ENCODE results near the gene FAM120B.

Gene FAM120B

GRCh38 chr6:170370416-170370815 is 63.9 kb downstream of the FAM120B start:
- no CpG with 5 or more reads among the region's 6 CpGs for WGBS (ENCODE audit: insufficient coverage, insufficient read length)
- no peaks in the 10 kb centered on the region for H3K36me3 ChIP-seq (ENCODE audit: control insufficient read depth, insufficient read depth, low read length)
- H3K27me3 ChIP-seq (ENCODE audit: control insufficient read depth, insufficient read depth, low read length): no peaks in the 10 kb centered on the region
- H3K9me3 ChIP-seq (ENCODE audit: control insufficient read depth, insufficient read depth, low read length): no peaks in the 10 kb centered on the region
- no peak overlapping the region for H3K27ac ChIP-seq (ENCODE audit: low read length)
- no peak overlapping the region for H3K4me3 ChIP-seq (ENCODE audit: low read length)
- DNase-seq (ENCODE audit: low read depth, low spot score): no peak
- no peaks in the 10 kb centered on the region for H3K4me1 ChIP-seq (ENCODE audit: control insufficient read depth, insufficient read depth, low read length)

- no peaks in the 10 kb centered on the region for H3K27me3 ChIP-seq (ENCODE audit: control insufficient read depth, insufficient read depth, low read length)
- H3K4me3 ChIP-seq (ENCODE audit: low read length): no peak overlapping the region
- no peak overlapping the region for H3K27ac ChIP-seq (ENCODE audit: low read length)
- no peaks in the 10 kb centered on the region for H3K9me3 ChIP-seq (ENCODE audit: control insufficient read depth, insufficient read depth, low read length)
- no CpG with 5 or more reads among the region's 4 CpGs for WGBS (ENCODE audit: insufficient coverage, insufficient read length)
- H3K36me3 ChIP-seq (ENCODE audit: control insufficient read depth, insufficient read depth, low read length): no peaks in the 10 kb centered on the region
- no peak for DNase-seq (ENCODE audit: low read depth, low spot score)
- H3K4me1 ChIP-seq (ENCODE audit: control insufficient read depth, insufficient read depth, low read length): no peaks in the 10 kb centered on the region
Measured at GRCh38 chr6:170371080-170371479, 64.5 kb downstream of the FAM120B start.

GRCh38 chr6:170371588-170371987 is 65.0 kb downstream of the FAM120B start:
- no peaks in the 10 kb centered on the region for H3K27me3 ChIP-seq (ENCODE audit: control insufficient read depth, insufficient read depth, low read length)
- no peak overlapping the region for H3K4me3 ChIP-seq (ENCODE audit: low read length)
- H3K9me3 ChIP-seq (ENCODE audit: control insufficient read depth, insufficient read depth, low read length): no peaks in the 10 kb centered on the region
- H3K27ac ChIP-seq (ENCODE audit: low read length): no peak overlapping the region
- DNase-seq (ENCODE audit: low read depth, low spot score): peak; percentile 11
- no peaks in the 10 kb centered on the region for H3K4me1 ChIP-seq (ENCODE audit: control insufficient read depth, insufficient read depth, low read length)
- H3K36me3 ChIP-seq (ENCODE audit: control insufficient read depth, insufficient read depth, low read length): no peaks in the 10 kb centered on the region
- WGBS (ENCODE audit: insufficient coverage, insufficient read length): no CpG with 5 or more reads among the region's 8 CpGs

GRCh38 chr6:170372380-170373325 is 66.1 kb downstream of the FAM120B start:
- no peaks in the 10 kb centered on the region for H3K36me3 ChIP-seq (ENCODE audit: control insufficient read depth, insufficient read depth, low read length)
- H3K4me1 ChIP-seq (ENCODE audit: control insufficient read depth, insufficient read depth, low read length): no peaks in the 10 kb centered on the region
- no CpG with 5 or more reads among the region's 11 CpGs for WGBS (ENCODE audit: insufficient coverage, insufficient read length)
- DNase-seq (ENCODE audit: low read depth, low spot score): no peak
- H3K27me3 ChIP-seq (ENCODE audit: control insufficient read depth, insufficient read depth, low read length): no peaks in the 10 kb centered on the region
- no peaks in the 10 kb centered on the region for H3K9me3 ChIP-seq (ENCODE audit: control insufficient read depth, insufficient read depth, low read length)
- no peak overlapping the region for H3K4me3 ChIP-seq (ENCODE audit: low read length)
- H3K27ac ChIP-seq (ENCODE audit: low read length): no peak overlapping the region

GRCh38 chr6:170374571-170375444 is 68.2 kb downstream of the FAM120B start:
- Histone ChIP-seq H3K27ac (ENCODE audit: low read length) (no peak overlapping the region), H3K9me3 (ENCODE audit: control insufficient read depth, insufficient read depth, low read length) (no peaks in the 10 kb centered on the region), H3K4me3 (ENCODE audit: low read length) (no peak overlapping the region), H3K36me3 (ENCODE audit: control insufficient read depth, insufficient read depth, low read length) (no peaks in the 10 kb centered on the region), H3K4me1 (ENCODE audit: control insufficient read depth, insufficient read depth, low read length) (no peaks in the 10 kb centered on the region), H3K27me3 (ENCODE audit: control insufficient read depth, insufficient read depth, low read length) (no peaks in the 10 kb centered on the region)
- WGBS (ENCODE audit: insufficient coverage, insufficient read length): no CpG with 5 or more reads among the region's 11 CpGs
- no peak for DNase-seq (ENCODE audit: low read depth, low spot score)

- no CpG with 5 or more reads among the region's 10 CpGs for WGBS (ENCODE audit: insufficient coverage, insufficient read length)
Measured at GRCh38 chr6:170375661-170376060, 69.1 kb downstream of the FAM120B start.

GRCh38 chr6:170376386-170377043 is 70.0 kb downstream of the FAM120B start:
- Histone ChIP-seq H3K9me3 (ENCODE audit: control insufficient read depth, insufficient read depth, low read length) (no peaks in the 10 kb centered on the region), H3K27me3 (ENCODE audit: control insufficient read depth, insufficient read depth, low read length) (no peaks in the 10 kb centered on the region), H3K36me3 (ENCODE audit: control insufficient read depth, insufficient read depth, low read length) (no peaks in the 10 kb centered on the region), H3K4me1 (ENCODE audit: control insufficient read depth, insufficient read depth, low read length) (no peaks in the 10 kb centered on the region), H3K4me3 (ENCODE audit: low read length) (no peak overlapping the region), H3K27ac (ENCODE audit: low read length) (no peak overlapping the region)
- WGBS (ENCODE audit: insufficient coverage, insufficient read length): no CpG with 5 or more reads among the region's 29 CpGs
- no peak for DNase-seq (ENCODE audit: low read depth, low spot score)

More at GRCh38 chr6:170375661-170376060, 69.1 kb downstream of the FAM120B start:
- no peaks in the 10 kb centered on the region for H3K36me3 ChIP-seq (ENCODE audit: control insufficient read depth, insufficient read depth, low read length)
- H3K4me3 ChIP-seq (ENCODE audit: low read length): no peak overlapping the region
- no peaks in the 10 kb centered on the region for H3K27me3 ChIP-seq (ENCODE audit: control insufficient read depth, insufficient read depth, low read length)
- no peak for DNase-seq (ENCODE audit: low read depth, low spot score)
- no peak overlapping the region for H3K27ac ChIP-seq (ENCODE audit: low read length)
- no peaks in the 10 kb centered on the region for H3K9me3 ChIP-seq (ENCODE audit: control insufficient read depth, insufficient read depth, low read length)
- no peaks in the 10 kb centered on the region for H3K4me1 ChIP-seq (ENCODE audit: control insufficient read depth, insufficient read depth, low read length)

- Histone ChIP-seq H3K9me3 (ENCODE audit: control insufficient read depth, insufficient read depth, low read length) (no peaks in the 10 kb centered on the region), H3K27ac (ENCODE audit: low read length) (no peak overlapping the region), H3K36me3 (ENCODE audit: control insufficient read depth, insufficient read depth, low read length) (no peaks in the 10 kb centered on the region), H3K4me1 (ENCODE audit: control insufficient read depth, insufficient read depth, low read length) (no peaks in the 10 kb centered on the region), H3K27me3 (ENCODE audit: control insufficient read depth, insufficient read depth, low read length) (no peaks in the 10 kb centered on the region), H3K4me3 (ENCODE audit: low read length) (no peak overlapping the region)
- no CpG with 5 or more reads among the region's 10 CpGs for WGBS (ENCODE audit: insufficient coverage, insufficient read length)
- DNase-seq (ENCODE audit: low read depth, low spot score): no peak
Measured at GRCh38 chr6:170378502-170378901, 71.9 kb downstream of the FAM120B start.

- Histone ChIP-seq H3K36me3 (ENCODE audit: control insufficient read depth, insufficient read depth, low read length) (no peaks in the 10 kb centered on the region), H3K27ac (ENCODE audit: low read length) (no peak overlapping the region), H3K27me3 (ENCODE audit: control insufficient read depth, insufficient read depth, low read length) (no peaks in the 10 kb centered on the region), H3K4me1 (ENCODE audit: control insufficient read depth, insufficient read depth, low read length) (0 out of 2 replicates have a peak, but pooled peaks cover 1% of the 10 kb centered on the region), H3K9me3 (ENCODE audit: control insufficient read depth, insufficient read depth, low read length) (no peaks in the 10 kb centered on the region), H3K4me3 (ENCODE audit: low read length) (no peak overlapping the region)
- DNase-seq (ENCODE audit: low read depth, low spot score): no peak
Measured at GRCh38 chr6:170381562-170381961, 75.0 kb downstream of the FAM120B start.

GRCh38 chr6:170383466-170384035 is 77.0 kb downstream of the FAM120B start:
- no peak overlapping the region for H3K27ac ChIP-seq (ENCODE audit: low read length)
- H3K27me3 ChIP-seq (ENCODE audit: control insufficient read depth, insufficient read depth, low read length): no peaks in the 10 kb centered on the region
- WGBS (ENCODE audit: insufficient coverage, insufficient read length): no CpG with 5 or more reads among the region's 8 CpGs
- DNase-seq (ENCODE audit: low read depth, low spot score): no peak
- no peaks in the 10 kb centered on the region for H3K9me3 ChIP-seq (ENCODE audit: control insufficient read depth, insufficient read depth, low read length)
- H3K36me3 ChIP-seq (ENCODE audit: control insufficient read depth, insufficient read depth, low read length): no peaks in the 10 kb centered on the region
- H3K4me3 ChIP-seq (ENCODE audit: low read length): no peak overlapping the region
- H3K4me1 ChIP-seq (ENCODE audit: control insufficient read depth, insufficient read depth, low read length): 0 out of 2 replicates have a peak, but pooled peaks cover 1% of the 10 kb centered on the region
